HepG2 (cell line): Measurements from ENCODE around the gene SLC30A4. TPM values are rescaled to one million over a fixed set of nuclear protein-coding genes. Genes with fewer than 3 reads are reported as not detected.

Source experiments
- ATAC-seq: fragments of 200-7000 bp; cut with Tn5 transposase; 3 replicates; pipeline ENCODE4 v1.9.1; 2020; ENCODE audit warnings: mild to moderate bottlenecking, moderate library complexity
- Bru-seq: library from RNA; stranded (reverse); fragments of 400-500 nt; gene quantifications from one replicate; lab custom pipeline; 2021; lab: Mats Ljungman, UMichigan
- BruChase-seq, 2 experiments: library from RNA; stranded (reverse); fragments of 400-500 nt; gene quantifications; one replicate each; lab custom pipeline; 2021; lab: Mats Ljungman, UMichigan
- BruUV-seq: library from RNA; stranded (reverse); fragments of 400-500 nt; replicated peaks from 2 replicates; lab custom pipeline; 2021; lab: Mats Ljungman, UMichigan
- CTCF ChIA-PET: fragments of 300-600 bp; formaldehyde crosslinking; extraction: SDS; loops from one replicate; lab custom pipeline; 2021; ENCODE audit warnings: low total read pairs, inconsistent platforms, low intra/inter-chr PET ratio; lab: Yijun Ruan, JAX
- POLR2A ChIA-PET: fragments of 350-600 bp; sonication (Branson Sonifier 250); formaldehyde crosslinking; loops from one replicate; lab custom pipeline; 2020; ENCODE audit warnings: antibody characterized with exemption, inconsistent platforms; lab: Yijun Ruan, JAX
- DNase-seq: peaks from one replicate; pipeline ENCODE4 v3.0.0-alpha.2; 2015; ENCODE audit warnings: low spot score
- FAIRE-seq: peaks from 3 replicates; lab custom pipeline; 2011; peaks lifted over from hg19 to GRCh38; lab: Jason Lieb, UNC
- H2AFZ ChIP-seq: one replicate; pipeline ENCODE4 v1.6.1; 2011; ENCODE audit warnings: low read length, inconsistent platforms
- H3K27ac ChIP-seq: fragments of 300-600 bp; 3 replicates; pipeline ENCODE4 v1.8.0; 2011; ENCODE audit warnings: mixed run types, mild to moderate bottlenecking, mixed read lengths, low read length, inconsistent platforms; ENCODE audit not compliant: insufficient read depth; ENCODE audit errors: extremely low read length
- H3K27me3 ChIP-seq, 2 experiments: fragments of 200-600 bp in 1 of 2; 2 replicates in 1 of 2; 3 replicates in 1 of 2; pipeline versions ENCODE4 v1.6.0 to v1.8.0; 2011; ENCODE audit warnings: low read length in 2 of 2, mild to moderate bottlenecking in 2 of 2, moderate library complexity in 2 of 2, inconsistent platforms in 1 of 2; ENCODE audit not compliant: insufficient read depth in 2 of 2, control insufficient read depth in 1 of 2
- H3K36me3 ChIP-seq, 2 experiments: fragments of 200-600 bp in 1 of 2; replicated peaks in 1 of 2; 2 replicates in 1 of 2; 3 replicates in 1 of 2; pipeline versions ENCODE4 v1.5.1 to v1.8.0; 2011; ENCODE audit warnings: low read length in 2 of 2, inconsistent platforms in 1 of 2; ENCODE audit not compliant: insufficient read depth in 2 of 2, control insufficient read depth in 1 of 2
- H3K4me1 ChIP-seq: 2 replicates; pipeline ENCODE4 v1.5.1; 2012; ENCODE audit warnings: low read length, inconsistent platforms; ENCODE audit not compliant: insufficient read depth
- H3K4me2 ChIP-seq: 2 replicates; pipeline ENCODE4 v1.6.0; 2011; ENCODE audit warnings: low read depth, low read length, inconsistent platforms
- H3K4me3 ChIP-seq, 3 experiments: fragments of 200-600 bp in 1 of 3; sonication (generic), shearing (Covaris generic) in 1 of 3; replicated peaks in 1 of 3; 2 replicates each; pipeline ENCODE4 v1.5.1; 2011 to 2016; ENCODE audit warnings: low read length in 3 of 3, inconsistent platforms in 2 of 3, low read depth in 2 of 3, mild to moderate bottlenecking in 2 of 3, control low read depth in 1 of 3, mixed read lengths in 1 of 3; ENCODE audit not compliant: insufficient read depth in 1 of 3
- H3K79me2 ChIP-seq: one replicate; pipeline ENCODE4 v1.6.1; 2011; ENCODE audit warnings: low read length, inconsistent platforms; ENCODE audit not compliant: insufficient read depth
- H3K9ac ChIP-seq: 2 replicates; pipeline ENCODE4 v1.6.0; 2011; ENCODE audit warnings: mild to moderate bottlenecking, low read depth, low read length, inconsistent platforms; ENCODE audit not compliant: insufficient read depth
- H3K9me3 ChIP-seq: 2 replicates; pipeline ENCODE4 v1.5.1; 2012; ENCODE audit warnings: mild to moderate bottlenecking, low read length
- H4K20me1 ChIP-seq: 2 replicates; pipeline ENCODE4 v1.6.0; 2011; ENCODE audit warnings: inconsistent platforms, mild to moderate bottlenecking, low read length, moderate library complexity; ENCODE audit not compliant: insufficient read depth
- GZF1 ChIP-seq: sonication (generic); formaldehyde crosslinking; IDR thresholded peaks from 2 replicates; pipeline ENCODE4 v1.5.1; 2020; ENCODE audit warnings: mild to moderate bottlenecking, missing genetic modification reagents
- HBP1 ChIP-seq: IDR thresholded peaks from 2 replicates; pipeline ENCODE4 v1.6.1; 2016; ENCODE audit warnings: low read depth, control low read depth
- KDM6A ChIP-seq: IDR thresholded peaks from 2 replicates; pipeline ENCODE4 v1.6.1; 2016; ENCODE audit warnings: low read depth
- UBTF ChIP-seq: sonication (generic); formaldehyde crosslinking; IDR thresholded peaks from 2 replicates; pipeline ENCODE4 v1.4.0; 2020; ENCODE audit warnings: mild to moderate bottlenecking, missing genetic modification reagents
- ZFX ChIP-seq: sonication (generic); formaldehyde crosslinking; IDR thresholded peaks from 2 replicates; pipeline ENCODE4 v1.4.0; 2020; ENCODE audit warnings: mild to moderate bottlenecking, low read depth, missing genetic modification reagents, moderate library complexity
- ZNF780A ChIP-seq: sonication (generic); formaldehyde crosslinking; IDR thresholded peaks from 2 replicates; pipeline ENCODE4 v1.8.0; 2022; ENCODE audit warnings: mild to moderate bottlenecking, missing genetic modification reagents, moderate library complexity
- ZNF782 ChIP-seq: sonication (generic); formaldehyde crosslinking; IDR thresholded peaks from 2 replicates; pipeline ENCODE4 v1.4.0; 2020; ENCODE audit warnings: missing genetic modification reagents, mild to moderate bottlenecking, borderline replicate concordance
- ZSCAN5A ChIP-seq: sonication (generic); formaldehyde crosslinking; IDR thresholded peaks from 2 replicates; pipeline ENCODE4 v1.8.0; 2022; ENCODE audit warnings: mild to moderate bottlenecking, missing genetic modification reagents, borderline replicate concordance
- WGBS: methylation state at CpG from one replicate; pipeline ENCODE4 v1.1.6; 2017; ENCODE audit warnings: low lambda C conversion rate; 5-methylcytosine and 5-hydroxymethylcytosine counted together
- in situ Hi-C: cut with HindIII; loops from 2 replicates; pipeline ENCODE4 v1.10.0; 2017; ENCODE audit warnings: low pct_unique_long_range_greater_than_20kb; ENCODE audit not compliant: extremely low pct_ligation_motif_present
- intact Hi-C: fragments of 100-400 bp; cut with micrococcal nuclease; formaldehyde crosslinking; loops from one replicate; pipeline ENCODE4 v1.10.0; 2022; ENCODE audit not compliant: unreplicated experiment
- long read RNA-seq, 2 experiments: library from RNA in 1 of 2; library from polyadenylated mRNA in 1 of 2; stranded (forward) in 1 of 2; unstranded in 1 of 2; transcript quantifications; one replicate each; pipeline ENCODE4 v2.0.0, GENCODE V29; 2019 to 2022
- polyA minus RNA-seq, 3 experiments: library from RNA; depleted of rRNA, polyadenylated mRNA; stranded (reverse); fragments of >200 nt; gene quantifications; 2 replicates each; pipeline ENCODE4 v1.2.3, GENCODE V29; 2011; ENCODE audit warnings: low replicate concordance in 1 of 3
- polyA plus RNA-seq, 8 experiments: library from polyadenylated mRNA; depleted of rRNA in 3 of 8; stranded (reverse) in 7 of 8; unstranded in 1 of 8; fragments of >200 nt; fragmentation: Illumina TruSeq in 4 of 8; extraction: Trizol in 4 of 8; gene quantifications; 2 replicates each; pipeline versions ENCODE4 v1.2.1 to v1.2.3, GENCODE V29; 2011 to 2016; ENCODE audit warnings: low read depth in 4 of 8, missing spikeins in 1 of 8, mixed read lengths in 1 of 8; ENCODE audit not compliant: insufficient read depth in 1 of 8
- total RNA-seq, 5 experiments: library from RNA; depleted of rRNA; stranded (reverse); fragments of >200 nt; fragmentation: Illumina TruSeq; extraction: Trizol; gene quantifications; 2 replicates each; pipeline ENCODE4 v1.2.3, GENCODE V29; 2016; ENCODE audit warnings: low read depth in 1 of 5
- TF ChIP-seq, protein P1 (sequence below): sonication (generic); formaldehyde crosslinking; IDR thresholded peaks from 2 replicates; pipeline ENCODE4 v1.4.0; 2020; ENCODE audit warnings: missing genetic modification reagents

The SLC30A4 gene
- total RNA-seq (2016; rRNA removed; fragmentation: Illumina TruSeq; extraction: Trizol) = 0.04 TPM in 1 of 2 replicates, not detected in the other
- total RNA-seq (2016; cell fraction: cytosol; rRNA removed; fragmentation: Illumina TruSeq; extraction: Trizol; ENCODE audit: low read depth) = not detected in 2 replicates
- total RNA-seq (2016; cell fraction: insoluble cytoplasmic fraction; rRNA removed; fragmentation: Illumina TruSeq; extraction: Trizol) = 0.02 and 0.06 TPM in 2 replicates
- 0.06 TPM in 1 of 2 replicates, not detected in the other for total RNA-seq (2016; cell fraction: membrane; rRNA removed; fragmentation: Illumina TruSeq; extraction: Trizol)
- total RNA-seq (2016; cell fraction: nucleus; rRNA removed; fragmentation: Illumina TruSeq; extraction: Trizol) = 0.09 TPM in 1 of 2 replicates, not detected in the other
- polyA plus RNA-seq (2011; rRNA removed) = 0.01 TPM in 2 replicates
- not detected in 2 replicates for polyA plus RNA-seq (2011; cell fraction: cytosol; rRNA removed)
- 0.03 and 0.07 TPM in 2 replicates for polyA plus RNA-seq (2011; cell fraction: nucleus; rRNA removed)
- polyA plus RNA-seq (2012) = 0.05 TPM in 1 of 2 replicates, not detected in the other
- polyA plus RNA-seq (2016; cell fraction: cytosol; fragmentation: Illumina TruSeq; extraction: Trizol; ENCODE audit: low read depth) = not detected in 2 replicates
- 0.03 TPM in 1 of 2 replicates, not detected in the other for polyA plus RNA-seq (2016; cell fraction: insoluble cytoplasmic fraction; fragmentation: Illumina TruSeq; extraction: Trizol; ENCODE audit: low read depth)
- not detected in 2 replicates for polyA plus RNA-seq (2016; cell fraction: membrane; fragmentation: Illumina TruSeq; extraction: Trizol; ENCODE audit: low read depth)
- 0.27 TPM in 1 of 2 replicates, not detected in the other for polyA plus RNA-seq (2016; cell fraction: nucleus; fragmentation: Illumina TruSeq; extraction: Trizol; ENCODE audit: insufficient read depth, low read depth)
- polyA minus RNA-seq (2011; rRNA and poly(A)+ RNA removed; ENCODE audit: low replicate concordance) = 2.8 TPM in 1 of 2 replicates, not detected in the other
- polyA minus RNA-seq (2011; cell fraction: cytosol; rRNA and poly(A)+ RNA removed) = not detected in 2 replicates
- under 0.01 TPM in 1 of 2 replicates, not detected in the other for polyA minus RNA-seq (2011; cell fraction: nucleus; rRNA and poly(A)+ RNA removed)
- Bru-seq, nascent RNA = percentile 12 among the genes with signal in this experiment
- percentile 18 among the genes with signal in this experiment for BruChase-seq, experiment 1, labeled RNA remaining after a 6-hour chase
- percentile 17 among the genes with signal in this experiment for BruChase-seq, experiment 2, labeled RNA remaining after a 2-hour chase
- long read RNA-seq, experiment 1 = 0 reads
- long read RNA-seq, experiment 2 = 0 reads

GRCh38 chr15:45522328-45523165, at the start of gene SLC30A4:
SLC30A4 (minus strand) TSS chr15:45522755; CDS start chr15:45522354, 401 bp downstream.
- peaks cover 18% of the 10 kb centered on the region for H3K4me1 ChIP-seq
- FAIRE-seq = no peak
- H4K20me1 ChIP-seq = 0 out of 2 replicates have a peak, but pooled peaks cover 2% of the 10 kb centered on the region
- no peak within 1 kb of the TSS for H3K27ac ChIP-seq
- BruUV-seq = no TSS peak
- peak within 1 kb of the TSS; percentile 81 for H3K4me2 ChIP-seq
- no peaks in the 10 kb centered on the region for H3K79me2 ChIP-seq
- 0% methylated on average over 10 of the region's 106 CpGs for WGBS
- H3K27me3 ChIP-seq = peaks cover 0 to 34% of the 10 kb centered on the region in 2 experiments; a peak in 3 of 5 replicates
- H3K4me3 ChIP-seq = peak within 1 kb of the TSS; percentile 38 to 66 (median 59)
- ATAC-seq = peak; percentile 84
- intact Hi-C loops = loop anchor here (2.0 kb wide), 2 partner anchors 52 to 88 kb away; no protein-coding TSS in a partner anchor
- in situ Hi-C loops = no loop called here
- ChIA-PET CTCF (interaction anchor here (0.8 kb wide), 1 partner anchor 89 kb away, joined by 3 read pairs; no protein-coding TSS in a partner anchor), POLR2A (interaction anchor here (1.5 kb wide), 1 partner anchor 64 kb away, joined by 3 read pairs; the partner anchor contains the start of gene BLOC1S6)
- DNase-seq = no peak
- peak within 1 kb of the TSS; percentile 15; the same call in 1 of the 2 replicates for H3K9ac ChIP-seq
- H3K9me3 ChIP-seq = no peaks in the 10 kb centered on the region
- H3K36me3 ChIP-seq = no peaks in the 10 kb centered on the region
- H2AFZ ChIP-seq = no peak within 1 kb of the TSS
- no peak; the same call in 1 of the 2 replicates for TF ChIP-seq ZFX (CRISPR knock-in tag)
- peak; percentile 32; the same call in 1 of the 2 replicates for TF ChIP-seq UBTF (CRISPR knock-in tag)
- TF ChIP-seq HBP1 (CRISPR knock-in tag) = no peak
- no peak for TF ChIP-seq ZNF780A (CRISPR knock-in tag)
- no peak for TF ChIP-seq GZF1 (CRISPR knock-in tag)
- TF ChIP-seq ZNF782 (CRISPR knock-in tag) = no peak
- TF ChIP-seq KDM6A (CRISPR knock-in tag) = no peak
- TF ChIP-seq, protein P1, sequence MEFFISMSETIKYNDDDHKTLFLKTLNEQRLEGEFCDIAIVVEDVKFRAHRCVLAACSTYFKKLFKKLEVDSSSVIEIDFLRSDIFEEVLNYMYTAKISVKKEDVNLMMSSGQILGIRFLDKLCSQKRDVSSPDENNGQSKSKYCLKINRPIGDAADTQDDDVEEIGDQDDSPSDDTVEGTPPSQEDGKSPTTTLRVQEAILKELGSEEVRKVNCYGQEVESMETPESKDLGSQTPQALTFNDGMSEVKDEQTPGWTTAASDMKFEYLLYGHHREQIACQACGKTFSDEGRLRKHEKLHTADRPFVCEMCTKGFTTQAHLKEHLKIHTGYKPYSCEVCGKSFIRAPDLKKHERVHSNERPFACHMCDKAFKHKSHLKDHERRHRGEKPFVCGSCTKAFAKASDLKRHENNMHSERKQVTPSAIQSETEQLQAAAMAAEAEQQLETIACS (CRISPR knock-in tag) = 0 out of 2 replicates have a peak, but pooled peaks have one; percentile 32
- no peak for TF ChIP-seq ZSCAN5A (CRISPR knock-in tag)
